Psoas muscle (tissue), 8 donors: ENCODE data around the gene GADD45GIP1. TPM values are rescaled to one million over a fixed set of nuclear protein-coding genes. Genes with fewer than 3 reads are reported as not detected.
"Not testable (repeated sequence)": the region's sequence is repeated elsewhere in the genome, so short reads cannot be mapped to it uniquely, and the experiment has no call there.

Experiments
- ATAC-seq, 4 donors: fragments of 200-7000 bp; cut with Tn5 transposase; one replicate each; pipeline ENCODE4 v1.9.1; 2020; ENCODE audit warnings: moderate library complexity in 3 of 4, mild to moderate bottlenecking in 2 of 4
- DNase-seq, 2 donors: peaks; one replicate each; pipeline ENCODE4 v3.0.0-alpha.2; 2020
- H3K27ac ChIP-seq: fragments of 200-600 bp; one replicate; pipeline ENCODE4 v1.8.0; 2022
- H3K27me3 ChIP-seq, 3 donors: fragments of 200-600 bp in 1 of 3; one replicate each; pipeline versions ENCODE4 v1.6.1 to v1.8.0; 2013 to 2022; ENCODE audit warnings: low read length in 2 of 3, mild to moderate bottlenecking in 2 of 3, moderate library complexity in 1 of 3; ENCODE audit not compliant: insufficient read depth in 3 of 3
- H3K36me3 ChIP-seq, 2 donors: fragments of 200-600 bp in 1 of 2; one replicate each; pipeline versions ENCODE4 v1.6.1 to v1.8.0; 2013 to 2022; ENCODE audit warnings: low read depth in 1 of 2, mild to moderate bottlenecking in 1 of 2, moderate library complexity in 1 of 2; ENCODE audit not compliant: insufficient read depth in 1 of 2
- H3K4me1 ChIP-seq: fragments of 200-600 bp; one replicate; pipeline ENCODE4 v1.8.0; 2022
- H3K4me3 ChIP-seq: fragments of 200-600 bp; one replicate; pipeline ENCODE4 v1.8.0; 2022; ENCODE audit warnings: mild to moderate bottlenecking
- H3K9me3 ChIP-seq: fragments of 200-600 bp; one replicate; pipeline ENCODE4 v1.8.0; 2022
- CTCF ChIP-seq: fragments of 200-600 bp; IDR thresholded peaks from one replicate; pipeline ENCODE4 v1.8.0; 2022; ENCODE audit warnings: antibody characterized with exemption
- WGBS, 3 donors: extraction: QIAGEN DNeasy Blood & Tissue Kit; methylation state at CpG; one replicate each; pipeline versions ENCODE4 v1.1.6 to v1.1.7; 2013; 5-methylcytosine and 5-hydroxymethylcytosine counted together
- intact Hi-C, 2 donors: fragments of 100-400 bp; cut with DNase I; formaldehyde crosslinking; loops; one replicate each; pipeline versions ENCODE4 v1.11.0 to v1.14.2; 2022
- polyA plus RNA-seq, 3 donors: library from polyadenylated mRNA; stranded (reverse); fragments of 200-250 nt; gene quantifications; one replicate each; pipeline ENCODE4 v1.2.3, GENCODE V29; 2013
- total RNA-seq, 4 donors: library from RNA; stranded (reverse); fragmentation: NEBNext Ultra II Directional in 2 of 4; extraction: Animal tissue kit (Norgen Biotek cat#: 25700) in 2 of 4; gene quantifications; one replicate each; pipeline versions ENCODE4 v1.2.1 to v1.2.4, GENCODE V29; 2021 to 2023
- donor health status: healthy with polysubstance abuse.
- donor health status: DM: no; HTN: no; CAD: no; lungs with moderate emphysema.
- donor health status: Bipolar disorder and iron deficiency.
- donor health status: healthy.
- donor health status: DM: yes; HTN: yes; CAD: no.
- donor health status: DM: no; HTN: no; CAD: no.
- donor health status: DM: no; HTN: no; CAD: no.
- donor health status: DM: yes; HTN: yes; CAD: no.

GADD45GIP1 gene
- total and polyA plus RNA-seq, 7 donors: 22.4 to 119 (median 35.6) TPM

GRCh38 chr19:12983542-12984142, 26.6 kb upstream of the GADD45GIP1 start:
- DNase-seq (peak; percentile 83 to 91), ATAC-seq (peak; percentile 74 to 84 (median 77))
- peak; percentile 97 for TF ChIP-seq CTCF
- H3K36me3 ChIP-seq: no peaks in the 10 kb centered on the region
- WGBS, 3 donors: 10 to 18% (median 11%) methylated on average over 27 to 51 of the region's 51 CpGs
- H3K4me1 ChIP-seq: peaks cover 16% of the 10 kb centered on the region
- no peaks in the 10 kb centered on the region for H3K27me3 ChIP-seq
- peak overlapping the region; percentile 56 for H3K4me3 ChIP-seq
- H3K27ac ChIP-seq: no peak overlapping the region
- H3K9me3 ChIP-seq: no peaks in the 10 kb centered on the region
- intact Hi-C loops: loop anchor here (1.0 to 2.0 kb wide), 4 partner anchors 25 to 79 kb away; no protein-coding TSS in a partner anchor

GRCh38 chr19:12983091-12983490, 26.1 kb upstream of the GADD45GIP1 start:
- DNase-seq: no peak

GRCh38 chr19:12982648-12983047, 25.6 kb upstream of the GADD45GIP1 start:
- TF ChIP-seq CTCF: no peak
- no peaks in the 10 kb centered on the region for H3K9me3 ChIP-seq
- DNase-seq (no peak), ATAC-seq (no peak)
- peaks cover 16% of the 10 kb centered on the region for H3K4me1 ChIP-seq
- H3K27me3 ChIP-seq: no peaks in the 10 kb centered on the region
- H3K36me3 ChIP-seq: no peaks in the 10 kb centered on the region
- intact Hi-C loops: no loop called here
- WGBS, 3 donors: 91 to 95% (median 94%) methylated on average over 6 of the region's 6 CpGs
- H3K27ac ChIP-seq: no peak overlapping the region
- H3K4me3 ChIP-seq: no peak overlapping the region

More at GRCh38 chr19:12983091-12983490, 26.1 kb upstream of the GADD45GIP1 start:
- Histone ChIP-seq H3K9me3 (no peaks in the 10 kb centered on the region), H3K27ac (no peak overlapping the region), H3K27me3 (no peaks in the 10 kb centered on the region), H3K4me3 (peak overlapping the region; percentile 56), H3K4me1 (peaks cover 16% of the 10 kb centered on the region), H3K36me3 (no peaks in the 10 kb centered on the region)
- WGBS, 3 donors: 56 to 70% (median 59%) methylated on average over 10 of the region's 10 CpGs
- TF ChIP-seq CTCF: no peak
- ATAC-seq: no peak
- intact Hi-C loops: no loop called here

- H3K36me3 ChIP-seq: no peaks in the 10 kb centered on the region
- H3K27me3 ChIP-seq: no peaks in the 10 kb centered on the region
- no peaks in the 10 kb centered on the region for H3K9me3 ChIP-seq
- no peak for TF ChIP-seq CTCF
- no peak for ATAC-seq
- H3K27ac ChIP-seq: no peak overlapping the region
- 93 to 100% (median 100%) methylated on average over 3 of the region's 3 CpGs for WGBS, 3 donors
- DNase-seq: no peak
- no peak overlapping the region for H3K4me3 ChIP-seq
- intact Hi-C loops: loop anchor here (2.0 to 5.0 kb wide), 4 partner anchors 113 to 612 kb away; no protein-coding TSS in a partner anchor
- peaks cover 5% of the 10 kb centered on the region for H3K4me1 ChIP-seq
Measured at GRCh38 chr19:12979974-12980373, 23.0 kb upstream of the GADD45GIP1 start.

- not testable (repeated sequence) for DNase-seq, H3K4me3 ChIP-seq, H3K27ac ChIP-seq, H3K9me3 ChIP-seq, H3K27me3 ChIP-seq, H3K4me1 ChIP-seq, H3K36me3 ChIP-seq, ATAC-seq
- intact Hi-C loops: loop anchor here in 1 of 2 donors (5.0 kb wide), 1 partner anchor 616 kb away; no protein-coding TSS in a partner anchor
- WGBS, 3 donors: 87 to 95% (median 89%) methylated on average over 7 of the region's 7 CpGs
Measured at GRCh38 chr19:12976109-12976508, 19.1 kb upstream of the GADD45GIP1 start.
